Fibroblast of mammary gland (primary cell): ENCODE results near the gene TOB2.
A peak's percentile ranks its signal among the peaks of the same experiment; 100 is the strongest.

Source experiments
- DNase-seq: peaks from one replicate; pipeline ENCODE4 v3.0.0-alpha.2; 2010; ENCODE audit warnings: low read depth
- H3K4me3 ChIP-seq: 2 replicates; pipeline ENCODE4 v1.5.1; 2011; ENCODE audit warnings: low read depth, mild to moderate bottlenecking, low read length, moderate library complexity; ENCODE audit not compliant: control insufficient read depth
- CTCF ChIP-seq: conservative IDR thresholded peaks from 2 replicates; pipeline ENCODE4 v1.5.1; 2011; ENCODE audit warnings: low read depth, low read length, inconsistent platforms; ENCODE audit not compliant: control insufficient read depth, insufficient read depth

The TOB2 gene

DNA sequence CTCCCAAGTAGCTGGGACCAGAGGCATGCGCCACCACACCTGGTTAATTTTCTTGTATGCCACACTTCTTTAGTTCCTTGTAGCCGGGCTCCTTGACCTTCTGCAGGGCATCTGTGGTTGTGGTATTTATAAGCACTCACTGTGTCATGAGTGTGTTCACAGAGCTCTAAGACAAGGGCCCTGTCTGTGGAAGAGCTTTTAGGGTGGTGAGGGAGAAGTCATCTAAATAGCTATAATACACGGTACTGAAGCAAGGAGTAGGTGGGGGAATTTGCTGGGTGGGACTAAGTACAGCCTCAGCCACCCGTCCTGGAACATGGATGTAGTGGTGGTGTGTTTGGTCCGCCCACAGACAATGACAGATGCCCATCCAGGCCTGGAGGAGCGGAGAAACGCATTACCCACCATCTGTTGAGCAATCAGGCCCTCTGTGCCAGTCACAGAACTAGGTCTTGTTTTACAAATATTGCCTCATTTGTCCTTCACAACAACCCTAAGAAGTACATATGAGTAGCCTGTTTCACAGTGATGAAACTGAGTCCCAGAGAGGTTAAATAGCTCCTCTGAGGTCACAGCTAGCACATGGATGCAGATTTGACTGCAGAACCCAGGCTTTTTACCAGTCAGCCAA is 32.4 kb upstream of the TOB2 start:
- no peak for TF ChIP-seq CTCF
- peak; percentile 93 for DNase-seq
- no peak overlapping the region for H3K4me3 ChIP-seq

DNA sequence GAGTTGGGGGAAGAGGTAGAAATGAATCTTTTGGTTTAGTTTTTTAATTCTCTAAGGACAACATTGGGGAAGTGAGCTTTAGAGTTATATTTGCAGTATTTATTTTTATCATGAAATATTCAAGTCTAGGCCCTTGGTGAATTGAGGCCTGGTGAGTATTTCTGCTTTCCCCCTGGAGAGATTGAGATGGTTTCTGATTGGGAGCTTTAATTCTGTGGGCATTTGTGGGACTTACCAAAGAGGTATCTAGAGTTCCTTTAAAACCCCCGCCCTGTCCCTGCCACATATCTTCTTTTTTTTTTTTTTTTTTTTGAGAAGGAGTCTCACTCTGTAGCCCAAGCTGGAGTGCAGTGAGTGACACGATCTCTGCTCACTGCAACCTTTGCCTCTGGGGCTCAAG is 31.9 kb upstream of the TOB2 start:
- H3K4me3 ChIP-seq: no peak overlapping the region
- no peak for DNase-seq
- no peak for TF ChIP-seq CTCF

DNA sequence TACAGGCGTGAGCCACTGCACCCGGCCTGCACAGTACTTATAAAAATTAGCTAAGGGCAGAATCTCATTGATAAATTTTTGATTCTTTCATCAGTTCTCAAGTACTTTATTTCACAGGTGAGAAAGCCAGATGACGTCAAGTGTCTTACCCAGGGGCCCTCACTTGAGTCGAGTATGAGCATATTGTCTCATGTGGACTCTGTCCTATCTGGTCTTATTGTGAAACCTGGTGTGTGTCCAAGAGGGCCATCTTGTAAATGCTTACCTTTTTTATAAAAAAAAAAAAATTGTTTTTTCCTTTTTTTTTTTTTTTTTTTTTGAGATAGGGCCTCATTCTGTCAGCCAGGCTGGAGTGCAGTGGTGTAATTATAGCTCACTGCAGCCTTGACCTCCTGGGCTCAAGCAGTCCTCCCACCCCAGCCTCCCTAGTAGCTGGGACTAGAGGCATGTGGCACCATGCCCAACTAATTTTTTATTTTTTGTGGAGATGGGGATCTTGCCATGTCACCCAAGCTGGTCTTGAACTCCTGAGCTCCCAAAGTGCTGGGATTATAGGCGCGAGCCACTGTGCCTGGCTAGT is 28.4 kb upstream of the TOB2 start:
- TF ChIP-seq CTCF: no peak
- H3K4me3 ChIP-seq: no peak overlapping the region
- DNase-seq: no peak

GRCh38 chr22:41471568-41471967 is 25.0 kb upstream of the TOB2 start:
- TF ChIP-seq CTCF: no peak
- no peak overlapping the region for H3K4me3 ChIP-seq
- DNase-seq: no peak

DNA sequence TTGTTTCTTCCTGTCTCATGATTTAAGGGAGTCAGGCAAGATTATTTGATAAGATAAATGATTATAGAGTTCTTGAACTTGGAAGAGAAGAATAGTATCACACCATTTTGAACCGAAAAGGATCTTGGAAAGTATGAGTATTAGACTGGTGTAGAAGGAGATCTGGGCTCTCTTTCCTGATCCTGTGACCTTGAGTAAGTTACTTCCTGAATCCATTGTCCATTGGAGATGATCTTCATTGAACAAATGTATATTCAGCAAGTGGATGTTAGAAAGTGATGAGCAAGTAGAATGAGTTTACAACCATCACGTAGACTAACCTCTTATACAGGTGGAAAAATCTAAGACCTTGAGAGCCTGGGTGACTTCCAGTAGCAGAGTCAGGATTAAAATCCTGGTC is 24.3 kb upstream of the TOB2 start:
- H3K4me3 ChIP-seq: no peak overlapping the region
- DNase-seq: no peak
- no peak for TF ChIP-seq CTCF

DNA sequence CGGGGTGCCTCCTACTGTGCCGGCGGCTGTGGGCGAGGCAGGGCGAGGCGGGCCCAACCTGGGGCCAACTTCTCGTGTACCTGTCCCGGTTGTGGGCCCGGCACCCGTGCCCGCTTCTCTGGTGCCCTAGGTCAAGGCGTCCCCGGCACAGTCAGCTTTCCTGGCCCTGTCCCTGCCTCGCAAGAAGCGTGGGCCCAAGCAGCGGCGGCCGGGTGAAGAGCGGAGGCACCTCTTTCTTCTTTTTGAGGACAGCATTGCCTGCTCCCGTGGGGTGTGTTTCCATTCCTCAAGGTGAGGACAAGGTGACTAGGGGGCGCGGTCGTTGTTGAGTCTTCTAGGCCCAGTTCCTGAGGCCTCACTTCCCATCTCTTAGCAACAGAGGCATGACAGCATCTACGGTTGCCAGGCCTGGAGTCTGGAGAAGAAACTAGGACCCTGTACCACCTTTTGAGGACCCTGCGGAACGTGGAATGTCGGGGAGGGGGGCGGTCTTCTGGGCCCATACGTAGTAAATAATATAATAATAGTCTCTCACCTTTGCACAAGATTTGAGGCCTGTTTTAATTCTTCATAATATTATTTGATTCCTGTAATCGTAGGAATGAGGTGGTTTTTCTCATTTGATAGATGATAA is 22.7 kb upstream of the TOB2 start:
- DNase-seq: peak; percentile 11
- TF ChIP-seq CTCF: no peak
- peak overlapping the region; percentile 93 for H3K4me3 ChIP-seq
